Measurements from ENCODE around the gene KCNC4. TPM values are rescaled to one million over a fixed set of nuclear protein-coding genes. Genes with fewer than 3 reads are reported as not detected.
A peak's percentile ranks its signal among the peaks of the same experiment; 100 is the strongest.

Gene KCNC4
- total and polyA plus RNA-seq, 2 experiments from 2014 or later, result 8.9 to 12.1 TPM

DNA sequence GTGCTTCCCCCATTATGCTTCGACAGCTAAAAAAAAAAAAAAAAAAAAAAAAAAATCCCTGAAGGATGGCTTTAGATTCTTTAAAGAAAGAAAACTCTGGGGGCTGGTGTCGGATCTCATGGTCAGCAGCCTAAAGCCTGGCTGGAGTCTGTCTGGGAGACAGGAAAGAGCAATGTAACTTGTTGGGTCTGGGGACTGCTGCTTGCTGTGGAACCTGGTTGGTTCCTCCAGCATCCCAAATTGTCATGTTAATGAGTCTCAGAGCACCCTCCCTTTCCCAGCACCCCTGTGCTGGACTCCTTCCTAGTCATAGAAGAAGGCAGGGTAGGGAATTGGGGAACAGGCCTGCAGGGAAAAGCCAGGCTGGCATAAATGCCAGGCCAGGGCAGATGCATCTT is 3.0 kb downstream of the KCNC4 start:
- Histone ChIP-seq H3K27ac (no peak overlapping the region), H3K79me2 (ENCODE audit: insufficient read depth) (peaks cover 76% of the 10 kb centered on the region), H3K9me2 (ENCODE audit: insufficient read depth) (no peaks in the 10 kb centered on the region), H3K36me3 (ENCODE audit: low read depth) (no peaks in the 10 kb centered on the region), H3K9me3 (ENCODE audit: low read depth) (no peaks in the 10 kb centered on the region), H3K27me3 (replicated peaks; ENCODE audit: insufficient read depth) (no peaks in the 10 kb centered on the region), H3K9ac (peak overlapping the region; percentile 43), H3K4me2 (ENCODE audit: unreplicated experiment) (peak overlapping the region; percentile 80), H3F3A (ENCODE audit: insufficient read depth) (peaks cover 13% of the 10 kb centered on the region), H2AFZ (no peak overlapping the region), H3K4me3 (peak overlapping the region; percentile 83), H3K4me1 (ENCODE audit: insufficient read depth) (peaks cover 36% of the 10 kb centered on the region), H4K20me1 (ENCODE audit: insufficient read depth) (0 out of 2 replicates have a peak, but pooled peaks cover 4% of the 10 kb centered on the region)
- TF ChIP-seq EZH2phosphoT487 (IDR thresholded peaks at IDR 0.05; ENCODE audit: insufficient read depth, low read depth) (no peak), EZH2 (IDR thresholded peaks at IDR 0.05; ENCODE audit: insufficient read depth, poor library complexity, severe bottlenecking) (no peak)
- 93 to 94% methylated on average over 1 to 2 of the region's 2 CpGs for WGBS, 2 experiments (ENCODE audit: low coverage in 1 of 2, low lambda C conversion rate in 2 of 2, missing lambda C conversion rate in 2 of 2)
- DNase-seq, result no peak
- in situ Hi-C loops (cut with MboI), result no loop called here

GRCh38 chr1:110214454-110215404 is 4.6 kb downstream of the KCNC4 start:
- H3K27me3 ChIP-seq (replicated peaks; ENCODE audit: insufficient read depth), result no peaks in the 10 kb centered on the region
- peaks cover 36% of the 10 kb centered on the region for H3K4me1 ChIP-seq (ENCODE audit: insufficient read depth)
- no peaks in the 10 kb centered on the region for H3K9me3 ChIP-seq (ENCODE audit: low read depth)
- H3K9me2 ChIP-seq (ENCODE audit: insufficient read depth), result no peaks in the 10 kb centered on the region
- peak overlapping the region; percentile 80 for H3K4me2 ChIP-seq (ENCODE audit: unreplicated experiment)
- in situ Hi-C loops (cut with MboI), result no loop called here
- peak overlapping the region; percentile 15; the same call in 1 of the 2 replicates for H3K9ac ChIP-seq
- H3K36me3 ChIP-seq (ENCODE audit: low read depth), result no peaks in the 10 kb centered on the region
- TF ChIP-seq EZH2 (IDR thresholded peaks at IDR 0.05; ENCODE audit: insufficient read depth, poor library complexity, severe bottlenecking) (no peak), EZH2phosphoT487 (IDR thresholded peaks at IDR 0.05; ENCODE audit: insufficient read depth, low read depth) (no peak)
- DNase-seq, result peak; percentile 65
- peak overlapping the region; percentile 18; the same call in 1 of the 2 replicates for H3K27ac ChIP-seq
- H2AFZ ChIP-seq, result no peak overlapping the region
- H3F3A ChIP-seq (ENCODE audit: insufficient read depth), result no peaks in the 10 kb centered on the region; the same call in 1 of the 2 replicates
- H3K79me2 ChIP-seq (ENCODE audit: insufficient read depth), result peaks cover 92% of the 10 kb centered on the region
- 0 out of 2 replicates have a peak overlapping the region, but pooled peaks have one; percentile 16 for H3K4me3 ChIP-seq
- H4K20me1 ChIP-seq (ENCODE audit: insufficient read depth), result 0 out of 2 replicates have a peak, but pooled peaks cover 4% of the 10 kb centered on the region
- WGBS, 2 experiments (ENCODE audit: low coverage in 1 of 2, low lambda C conversion rate in 2 of 2, missing lambda C conversion rate in 2 of 2), result 82 to 87% methylated on average over 16 of the region's 16 CpGs

DNA sequence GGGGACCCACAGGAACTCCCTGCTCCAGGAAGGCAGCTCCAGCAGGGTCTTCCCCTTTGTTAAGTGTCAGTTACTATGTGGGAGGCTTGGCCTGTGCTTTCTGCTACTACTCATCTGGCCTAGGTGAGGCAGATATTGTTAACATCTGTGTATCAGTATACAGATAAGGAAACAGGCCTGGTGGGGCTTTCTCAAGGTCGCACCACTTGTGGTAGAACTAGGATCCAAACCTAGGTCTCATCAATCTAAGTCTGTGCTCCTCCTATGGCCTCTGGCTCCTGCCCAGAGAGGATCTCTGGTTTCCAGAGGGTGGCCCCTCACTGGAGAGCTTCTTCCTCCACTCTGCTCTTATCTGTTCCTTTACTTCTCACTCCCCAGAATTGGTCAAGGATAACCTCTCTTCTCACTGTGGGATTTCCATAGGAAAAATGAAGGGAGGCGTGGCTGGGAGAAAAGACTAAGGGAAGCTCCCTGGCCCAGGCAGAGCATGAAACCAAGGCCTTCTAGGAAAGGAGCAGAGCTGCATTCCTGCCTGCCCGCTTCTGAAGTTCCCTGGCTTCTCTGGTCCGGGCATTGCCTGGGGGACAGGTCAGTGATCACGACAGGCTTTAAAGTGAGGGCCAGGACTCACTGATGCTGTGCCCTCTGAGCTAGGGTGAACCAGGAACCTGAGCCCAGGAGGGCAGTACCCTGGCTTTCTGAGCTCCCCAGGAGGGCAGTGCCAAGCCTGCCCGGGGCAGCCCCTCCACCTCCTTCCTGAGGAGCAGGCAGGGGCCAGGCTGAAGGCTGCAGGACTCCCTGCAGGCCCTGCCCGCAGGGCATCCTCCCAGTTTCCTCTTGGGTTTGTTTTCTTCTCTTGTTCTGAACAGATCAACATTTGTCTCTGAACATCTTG is 5.8 kb downstream of the KCNC4 start:
- 90 to 98% methylated on average over 7 of the region's 7 CpGs for WGBS, 2 experiments (ENCODE audit: low coverage in 1 of 2, low lambda C conversion rate in 2 of 2, missing lambda C conversion rate in 2 of 2)
- peaks cover 36% of the 10 kb centered on the region for H3K4me1 ChIP-seq (ENCODE audit: insufficient read depth)
- no peak for DNase-seq
- no peaks in the 10 kb centered on the region for H3K9me2 ChIP-seq (ENCODE audit: insufficient read depth)
- H3K27ac ChIP-seq, result no peak overlapping the region
- no peak overlapping the region for H3K4me3 ChIP-seq
- in situ Hi-C loops (cut with MboI), result no loop called here
- H3K27me3 ChIP-seq (replicated peaks; ENCODE audit: insufficient read depth), result no peaks in the 10 kb centered on the region
- TF ChIP-seq EZH2phosphoT487 (IDR thresholded peaks at IDR 0.05; ENCODE audit: insufficient read depth, low read depth), result no peak
- no peak for TF ChIP-seq EZH2 (IDR thresholded peaks at IDR 0.05; ENCODE audit: insufficient read depth, poor library complexity, severe bottlenecking)
- no peak overlapping the region for H3K9ac ChIP-seq
- H3F3A ChIP-seq (ENCODE audit: insufficient read depth), result no peaks in the 10 kb centered on the region; the same call in 1 of the 2 replicates
- no peaks in the 10 kb centered on the region for H3K36me3 ChIP-seq (ENCODE audit: low read depth)
- H3K79me2 ChIP-seq (ENCODE audit: insufficient read depth), result peaks cover 98% of the 10 kb centered on the region
- peak overlapping the region; percentile 39 for H3K4me2 ChIP-seq (ENCODE audit: unreplicated experiment)
- H3K9me3 ChIP-seq (ENCODE audit: low read depth), result no peaks in the 10 kb centered on the region
- H4K20me1 ChIP-seq (ENCODE audit: insufficient read depth), result 0 out of 2 replicates have a peak, but pooled peaks cover 4% of the 10 kb centered on the region
- H2AFZ ChIP-seq, result no peak overlapping the region
